GM19351 (cell line): ENCODE measurements around the gene SNX9.

Experiments used
- ATAC-seq: cut with Tn5 transposase; IDR thresholded peaks from one replicate; pipeline ENCODE4 v1.9.1; 2021; ENCODE audit warnings: mild to moderate bottlenecking, moderate library complexity; ENCODE audit not compliant: unreplicated experiment

SNX9 gene

GRCh38 chr6:157974967-157975366 lies 151.9 kb downstream of the SNX9 start:
- ATAC-seq: no peak

- ATAC-seq: no peak
These were observed 152.4 kb downstream of the SNX9 start for GRCh38 chr6:157975456-157975855.

GRCh38 chr6:157976345-157977175 lies 153.5 kb downstream of the SNX9 start:
- ATAC-seq: no peak

GRCh38 chr6:157977176-157977804 lies 154.2 kb downstream of the SNX9 start:
- no peak for ATAC-seq

DNA sequence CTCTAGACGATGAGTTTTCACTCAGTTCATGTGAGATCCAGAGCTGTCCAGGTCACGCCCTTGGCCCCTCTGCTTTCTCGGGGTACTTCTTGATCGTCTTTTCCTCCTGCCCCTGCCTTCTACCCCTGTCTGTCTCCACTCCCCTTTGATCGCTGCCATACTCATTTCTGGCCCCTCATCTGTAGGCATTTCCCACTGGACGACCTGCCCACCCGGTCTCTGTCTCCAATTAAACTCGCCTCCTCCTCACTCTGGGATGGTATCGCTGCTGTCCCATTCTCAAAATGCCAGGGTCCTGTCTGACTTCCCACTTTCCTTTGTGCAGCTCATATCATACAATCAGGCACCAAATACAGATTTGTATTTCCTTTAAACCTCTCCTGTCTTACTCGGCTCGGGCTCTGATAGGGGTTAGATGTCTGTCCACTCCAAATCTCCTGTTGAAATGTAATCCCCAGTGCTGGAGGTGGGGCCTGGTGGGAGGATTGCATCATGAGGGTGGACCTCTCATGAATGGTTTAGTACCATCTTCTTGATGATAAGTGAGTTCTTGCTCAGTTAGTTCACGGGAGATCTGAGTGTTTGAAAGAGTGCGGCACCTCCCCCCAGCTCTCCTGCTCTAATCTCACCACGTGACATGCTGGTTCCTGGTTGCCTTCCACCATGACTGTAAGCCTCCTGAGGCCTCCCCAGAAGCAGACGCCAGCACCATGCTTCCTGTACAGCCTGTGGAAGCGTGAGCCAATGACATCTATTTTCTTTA lies 155.2 kb downstream of the SNX9 start:
- no peak for ATAC-seq

- peak; percentile 33 for ATAC-seq
These were observed 157.5 kb downstream of the SNX9 start for GRCh38 chr6:157980288-157981131.

DNA sequence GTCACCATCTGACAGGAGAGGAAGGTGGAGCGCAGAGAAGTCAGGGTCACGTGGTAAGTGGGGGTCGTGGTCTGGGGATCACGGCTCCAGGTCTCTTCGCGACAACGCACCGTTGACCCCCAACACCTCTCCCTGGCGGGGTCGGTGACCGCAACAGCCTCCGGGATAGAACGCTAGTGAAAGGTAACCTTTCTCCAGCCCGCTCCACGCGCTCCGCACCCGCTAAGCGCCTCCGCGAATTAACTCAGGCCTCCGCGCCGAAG lies 158.0 kb downstream of the SNX9 start:
- ATAC-seq: no peak

DNA sequence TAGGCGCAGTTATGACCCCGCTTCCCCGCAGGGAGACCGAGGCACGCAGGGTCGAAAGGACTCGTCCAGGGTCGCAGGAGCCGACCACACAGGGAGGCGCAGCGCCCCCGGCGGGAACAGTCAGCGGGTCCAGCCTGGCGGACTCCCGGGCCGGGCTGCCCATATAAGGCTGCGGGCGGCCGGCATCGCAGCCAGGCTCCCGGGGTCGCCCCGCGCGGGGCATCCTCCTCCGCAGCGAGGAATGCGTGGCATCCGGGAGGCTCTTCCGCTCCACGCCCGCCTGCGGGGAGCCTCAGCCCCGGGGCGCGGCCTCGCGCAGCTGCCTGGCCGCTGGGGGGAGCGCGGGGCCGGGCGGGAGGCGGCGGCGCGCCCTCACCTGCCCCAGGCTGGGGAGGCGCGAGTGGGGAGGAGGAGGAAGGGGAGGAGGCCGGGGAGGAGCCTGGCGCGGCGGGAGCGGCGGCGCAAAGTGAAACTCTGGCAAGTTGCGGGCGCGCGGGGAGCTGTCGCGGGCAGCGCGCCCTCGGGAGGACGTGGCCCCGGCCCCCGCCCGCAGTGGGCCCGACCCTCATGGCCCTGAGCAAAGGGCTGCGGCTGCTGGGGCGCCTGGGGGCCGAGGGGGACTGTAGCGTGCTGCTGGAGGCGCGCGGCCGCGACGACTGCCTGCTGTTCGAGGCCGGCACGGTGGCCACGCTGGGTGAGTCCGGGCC lies 158.5 kb downstream of the SNX9 start, which contains the start of gene SYNJ2:
TSS of gene SYNJ2 (plus strand) at position 469 of the 707 bp plus-strand sequence. CDS start at position 568, 99 bp downstream.
- peak; percentile 80 for ATAC-seq

DNA sequence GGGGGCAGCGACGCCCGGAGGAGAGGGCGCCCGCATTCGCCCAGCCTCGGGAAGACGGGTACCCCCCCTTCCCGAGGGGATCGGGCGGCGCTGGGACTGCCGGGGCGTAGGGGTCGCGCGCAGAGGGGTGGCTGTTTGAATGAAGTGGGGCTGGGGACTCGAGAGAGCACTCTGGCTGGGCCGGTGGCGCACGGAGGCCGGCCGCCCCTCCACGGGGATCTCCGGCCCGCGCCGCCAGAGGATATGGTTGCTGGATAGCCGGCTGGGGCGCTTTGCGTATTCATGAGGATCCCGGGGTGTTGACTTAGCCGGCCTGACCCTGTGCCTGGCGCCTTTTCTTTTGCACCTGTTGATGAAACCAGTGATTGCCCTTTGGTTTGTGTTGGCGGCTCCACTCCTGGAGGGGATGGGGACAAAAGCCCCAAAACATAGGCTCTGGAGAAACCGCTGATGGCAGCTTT lies 159.1 kb downstream of the SNX9 start:
- ATAC-seq: peak; percentile 44

GRCh38 chr6:157982563-157983405 lies 159.7 kb downstream of the SNX9 start:
- no peak for ATAC-seq

GRCh38 chr6:157983406-157984119 lies 160.5 kb downstream of the SNX9 start:
- no peak for ATAC-seq

- ATAC-seq: no peak
These were observed 161.1 kb downstream of the SNX9 start for GRCh38 chr6:157984128-157984527.

GRCh38 chr6:157984686-157985225 lies 161.7 kb downstream of the SNX9 start:
- ATAC-seq: no peak

DNA sequence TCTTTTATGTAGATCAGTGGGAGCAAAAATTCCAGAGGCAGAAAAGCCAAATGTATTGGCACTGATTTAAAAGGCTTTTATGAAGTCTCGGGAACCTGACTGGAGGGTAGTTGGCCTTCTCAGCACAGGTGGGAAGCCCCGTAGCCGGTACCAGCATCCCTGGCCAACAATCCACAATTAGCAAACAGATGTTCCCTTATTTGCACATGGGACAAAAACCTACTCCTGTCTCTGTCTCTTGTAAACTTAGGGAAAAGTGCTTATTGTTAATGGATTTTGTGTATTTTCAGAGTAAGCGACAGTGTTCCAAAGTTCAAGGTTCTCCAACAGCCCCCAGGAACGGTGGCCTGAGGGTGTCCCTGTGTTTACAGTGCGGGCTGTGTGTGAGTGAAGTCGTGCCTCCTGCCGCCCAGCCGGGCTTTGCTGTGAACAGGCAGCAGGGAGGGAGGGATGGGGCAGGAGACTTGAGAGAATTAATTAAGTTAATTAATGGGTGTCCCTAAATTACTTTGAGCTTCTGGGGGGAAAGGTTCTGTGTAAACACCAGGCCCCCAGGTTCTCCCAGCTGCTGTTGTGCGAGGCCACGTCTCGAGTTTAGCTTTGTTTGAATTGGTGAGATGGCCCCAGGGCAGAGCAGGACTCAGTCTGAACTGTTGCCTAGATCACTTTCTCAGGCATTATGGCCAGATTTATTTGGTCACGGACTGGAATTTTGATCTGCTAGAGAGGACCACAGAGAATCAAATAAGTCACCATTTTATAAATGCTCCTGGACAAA lies 162.5 kb downstream of the SNX9 start:
- no peak for ATAC-seq

DNA sequence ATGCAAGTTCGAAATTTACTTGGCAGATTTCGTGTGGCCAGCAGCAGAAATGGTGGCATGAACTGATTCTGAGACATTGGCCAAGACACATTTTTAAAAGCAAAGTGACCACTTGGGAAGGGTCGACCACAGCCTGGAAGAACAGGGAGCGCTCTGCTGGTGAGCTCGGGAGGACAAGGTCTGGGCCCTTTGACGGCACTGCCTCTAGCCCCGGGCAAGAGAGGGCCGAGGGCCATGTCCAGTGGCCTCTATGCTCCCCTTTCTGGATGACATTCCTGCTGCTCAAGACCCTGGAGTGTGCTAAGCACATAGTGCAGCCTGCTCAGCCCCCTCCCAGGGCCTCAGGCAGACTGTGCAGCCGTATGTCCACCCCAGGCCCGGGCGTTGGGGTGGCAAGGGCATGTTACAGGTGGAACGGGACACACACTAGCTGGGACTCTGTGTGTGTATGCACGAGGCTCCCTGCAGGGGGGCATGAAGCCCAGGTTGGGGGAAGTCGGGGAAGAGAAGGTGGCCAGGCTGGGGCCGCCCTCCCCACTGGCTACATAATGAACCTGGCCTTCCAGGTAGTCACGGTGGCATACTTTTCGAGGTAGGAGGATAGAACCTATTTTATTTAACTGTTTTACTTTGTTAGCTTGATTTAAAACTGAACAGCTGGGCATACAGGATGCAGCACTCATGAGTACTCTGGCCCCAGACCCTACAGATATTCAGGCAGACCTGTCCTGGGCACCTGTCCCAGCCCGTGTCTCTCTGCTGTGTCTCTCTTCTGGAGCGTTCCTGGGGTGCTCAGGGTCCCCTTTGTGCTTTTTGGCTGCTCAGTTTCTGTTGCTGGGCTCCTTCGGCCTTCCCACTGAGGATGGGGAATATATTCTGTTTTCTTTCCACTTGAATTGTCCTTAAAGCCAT lies 165.0 kb downstream of the SNX9 start:
- ATAC-seq: no peak

- ATAC-seq: no peak
These were observed 165.6 kb downstream of the SNX9 start for GRCh38 chr6:157988700-157989063.
